GM12891 (cell line): Measurements from ENCODE around the gene PSMB8.

Experiments
- POLR2AphosphoS5 ChIP-seq: IDR thresholded peaks from 2 replicates; pipeline ENCODE4 v1.6.1; 2011; ENCODE audit warnings: low read depth, low read length, control low read depth
- POU2F2 ChIP-seq: IDR thresholded peaks from 2 replicates; pipeline ENCODE4 v1.6.1; 2011; ENCODE audit warnings: low read depth, mild to moderate bottlenecking, control low read depth, low read length, moderate library complexity
- SPI1 ChIP-seq: IDR thresholded peaks from 2 replicates; pipeline ENCODE4 v1.6.1; 2011; ENCODE audit warnings: low read depth, low read length, control low read depth
- TAF1 ChIP-seq: IDR thresholded peaks from 2 replicates; pipeline ENCODE4 v1.6.1; 2011; ENCODE audit warnings: low read depth, low read length, control low read depth

DNA sequence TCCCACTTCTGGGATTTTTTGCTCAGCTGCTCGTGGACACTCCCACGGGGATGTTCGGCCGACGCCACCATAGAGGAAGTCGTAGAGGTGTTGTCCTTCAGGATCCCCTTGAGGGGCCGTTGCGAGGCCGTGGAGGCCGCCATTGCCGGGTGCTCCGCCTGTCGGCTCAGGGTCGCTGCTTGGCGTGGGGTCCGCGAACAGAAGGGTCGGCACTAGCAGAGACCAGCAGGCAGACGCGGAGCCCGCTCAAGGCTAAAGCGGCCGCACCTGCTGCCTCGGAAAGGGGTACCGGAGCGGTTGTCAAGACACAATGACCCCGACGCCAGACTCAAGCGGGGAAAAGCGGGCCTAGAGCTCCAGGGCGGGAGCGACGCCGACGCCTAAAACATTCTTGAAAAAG is 35.8 kb upstream of the PSMB8 start:
- no peak for TF ChIP-seq SPI1
- TF ChIP-seq POLR2AphosphoS5 = no peak
- TF ChIP-seq POU2F2 = no peak
- TF ChIP-seq TAF1 = no peak
